Measurements from ENCODE around the gene SMARCA4. TPM values are rescaled to one million over a fixed set of nuclear protein-coding genes. Genes with fewer than 3 reads are reported as not detected.

Gene SMARCA4
- polyA plus RNA-seq, 1 donor = 91.4 TPM

- DNase-seq (ENCODE audit: low read depth) = no peak
Observed at GRCh38 chr19:11010041-11010440, 49.2 kb downstream of the SMARCA4 start.

GRCh38 chr19:11012507-11012906 is 51.7 kb downstream of the SMARCA4 start:
- DNase-seq (ENCODE audit: low read depth) = no peak

- no peak for DNase-seq (ENCODE audit: low read depth)
Observed at GRCh38 chr19:11013771-11014170, 52.9 kb downstream of the SMARCA4 start.

- DNase-seq (ENCODE audit: low read depth) = no peak
Observed at GRCh38 chr19:11014403-11014911, 53.6 kb downstream of the SMARCA4 start.

- DNase-seq (ENCODE audit: low read depth) = peak; percentile 14
Observed at GRCh38 chr19:11016631-11017030, 55.8 kb downstream of the SMARCA4 start.

GRCh38 chr19:11017275-11018035 is 56.6 kb downstream of the SMARCA4 start:
- DNase-seq (ENCODE audit: low read depth) = no peak

- DNase-seq (ENCODE audit: low read depth) = no peak
Observed at GRCh38 chr19:11018179-11018578, 57.3 kb downstream of the SMARCA4 start.

GRCh38 chr19:11018763-11019162 is 57.9 kb downstream of the SMARCA4 start:
- DNase-seq (ENCODE audit: low read depth) = no peak

- no peak for DNase-seq (ENCODE audit: low read depth)
Observed at GRCh38 chr19:11019262-11019661, 58.4 kb downstream of the SMARCA4 start.

GRCh38 chr19:11019824-11020223 is 59.0 kb downstream of the SMARCA4 start:
- DNase-seq (ENCODE audit: low read depth) = no peak

- DNase-seq (ENCODE audit: low read depth) = no peak
Observed at GRCh38 chr19:11020423-11020822, 59.6 kb downstream of the SMARCA4 start.

- DNase-seq (ENCODE audit: low read depth) = no peak
Observed at GRCh38 chr19:11020982-11021759, 60.3 kb downstream of the SMARCA4 start.

GRCh38 chr19:11021760-11022144 is 60.9 kb downstream of the SMARCA4 start:
- no peak for DNase-seq (ENCODE audit: low read depth)

GRCh38 chr19:11023016-11023415 is 62.2 kb downstream of the SMARCA4 start:
- DNase-seq (ENCODE audit: low read depth) = no peak

- DNase-seq (ENCODE audit: low read depth) = no peak
Observed at GRCh38 chr19:11023710-11024109, 62.9 kb downstream of the SMARCA4 start.

- DNase-seq (ENCODE audit: low read depth) = no peak
Observed at GRCh38 chr19:11024259-11024658, 63.4 kb downstream of the SMARCA4 start.

- no peak for DNase-seq (ENCODE audit: low read depth)
Observed at GRCh38 chr19:11025006-11025405, 64.2 kb downstream of the SMARCA4 start.

GRCh38 chr19:11025445-11025844 is 64.6 kb downstream of the SMARCA4 start:
- peak; percentile 51 for DNase-seq (ENCODE audit: low read depth)

- no peak for DNase-seq (ENCODE audit: low read depth)
Observed at GRCh38 chr19:11025997-11026396, 65.2 kb downstream of the SMARCA4 start.

GRCh38 chr19:11027381-11027780 is 66.6 kb downstream of the SMARCA4 start:
- DNase-seq (ENCODE audit: low read depth) = no peak

GRCh38 chr19:11028146-11028545 is 67.3 kb downstream of the SMARCA4 start:
- no peak for DNase-seq (ENCODE audit: low read depth)

GRCh38 chr19:11031421-11032070 is 70.7 kb downstream of the SMARCA4 start:
- no peak for DNase-seq (ENCODE audit: low read depth)

Measured in forelimb muscle (tissue), 1 donor.